Measurements from ENCODE around the gene NUP205.

DNA sequence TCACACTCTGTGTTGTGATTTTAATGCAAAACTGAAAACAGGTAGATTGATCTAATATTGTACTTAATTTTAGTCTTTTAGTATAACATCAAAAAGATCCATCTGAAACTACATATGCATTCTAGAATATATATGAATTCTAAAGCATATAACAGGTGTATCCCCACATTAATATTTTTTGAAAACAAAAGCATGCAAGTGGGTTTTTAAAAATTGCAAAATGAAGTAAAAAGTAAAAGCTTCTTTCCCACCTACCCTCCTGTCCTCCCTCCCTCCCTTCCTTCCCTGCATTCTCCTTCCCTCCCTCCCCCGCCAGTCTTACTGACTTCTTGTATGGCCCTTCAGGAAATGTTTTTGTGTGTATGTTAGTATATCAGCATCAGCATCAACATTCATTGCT lies 90.0 kb downstream of the NUP205 start:
- no peak for TF ChIP-seq CTCF (IDR thresholded peaks at IDR 0.05; ENCODE audit: low read length)
- no peak for TF ChIP-seq EZH2 (optimal IDR thresholded peaks at IDR 0.05; ENCODE audit: low read depth, low read length)
